ENCODE measurements around the gene ELAPOR1. TPM values are rescaled to one million over a fixed set of nuclear protein-coding genes. Genes with fewer than 3 reads are reported as not detected.

The ELAPOR1 gene, protein sequence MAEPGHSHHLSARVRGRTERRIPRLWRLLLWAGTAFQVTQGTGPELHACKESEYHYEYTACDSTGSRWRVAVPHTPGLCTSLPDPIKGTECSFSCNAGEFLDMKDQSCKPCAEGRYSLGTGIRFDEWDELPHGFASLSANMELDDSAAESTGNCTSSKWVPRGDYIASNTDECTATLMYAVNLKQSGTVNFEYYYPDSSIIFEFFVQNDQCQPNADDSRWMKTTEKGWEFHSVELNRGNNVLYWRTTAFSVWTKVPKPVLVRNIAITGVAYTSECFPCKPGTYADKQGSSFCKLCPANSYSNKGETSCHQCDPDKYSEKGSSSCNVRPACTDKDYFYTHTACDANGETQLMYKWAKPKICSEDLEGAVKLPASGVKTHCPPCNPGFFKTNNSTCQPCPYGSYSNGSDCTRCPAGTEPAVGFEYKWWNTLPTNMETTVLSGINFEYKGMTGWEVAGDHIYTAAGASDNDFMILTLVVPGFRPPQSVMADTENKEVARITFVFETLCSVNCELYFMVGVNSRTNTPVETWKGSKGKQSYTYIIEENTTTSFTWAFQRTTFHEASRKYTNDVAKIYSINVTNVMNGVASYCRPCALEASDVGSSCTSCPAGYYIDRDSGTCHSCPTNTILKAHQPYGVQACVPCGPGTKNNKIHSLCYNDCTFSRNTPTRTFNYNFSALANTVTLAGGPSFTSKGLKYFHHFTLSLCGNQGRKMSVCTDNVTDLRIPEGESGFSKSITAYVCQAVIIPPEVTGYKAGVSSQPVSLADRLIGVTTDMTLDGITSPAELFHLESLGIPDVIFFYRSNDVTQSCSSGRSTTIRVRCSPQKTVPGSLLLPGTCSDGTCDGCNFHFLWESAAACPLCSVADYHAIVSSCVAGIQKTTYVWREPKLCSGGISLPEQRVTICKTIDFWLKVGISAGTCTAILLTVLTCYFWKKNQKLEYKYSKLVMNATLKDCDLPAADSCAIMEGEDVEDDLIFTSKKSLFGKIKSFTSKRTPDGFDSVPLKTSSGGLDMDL
- total RNA-seq = 1 to 10 TPM; 6.3 TPM

DNA sequence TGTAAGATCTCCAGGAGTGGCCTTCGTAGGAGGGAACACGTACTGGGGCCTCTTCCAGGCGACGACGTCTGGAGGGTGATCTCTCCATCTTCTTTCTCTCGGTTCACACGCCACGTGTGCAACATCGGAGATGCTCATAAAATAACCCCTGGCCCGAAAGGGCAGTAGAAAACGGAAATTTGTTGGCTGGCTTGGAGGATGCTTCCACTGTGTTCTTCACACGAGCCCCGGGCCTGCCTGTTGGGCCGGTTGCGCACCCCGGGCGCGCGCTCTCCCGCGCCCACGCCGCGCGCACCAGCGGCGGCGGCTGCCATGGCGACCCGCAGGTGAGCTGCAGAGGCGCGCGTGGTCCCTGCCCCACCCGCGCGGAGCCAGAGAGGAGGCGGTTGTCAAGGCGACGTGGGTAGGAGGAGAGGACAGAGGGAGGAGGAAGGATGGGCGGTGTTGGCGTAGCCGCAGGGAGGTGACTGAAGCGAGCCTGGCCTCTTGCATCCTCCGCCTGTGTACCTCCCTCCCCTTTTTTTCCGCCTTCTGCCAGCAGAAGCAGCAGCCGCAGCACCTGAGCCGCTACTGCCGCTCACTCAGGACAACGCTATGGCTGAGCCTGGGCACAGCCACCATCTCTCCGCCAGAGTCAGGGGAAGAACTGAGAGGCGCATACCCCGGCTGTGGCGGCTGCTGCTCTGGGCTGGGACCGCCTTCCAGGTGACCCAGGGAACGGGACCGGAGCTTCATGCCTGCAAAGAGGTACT lies at the start of gene ELAPOR1:
Gene ELAPOR1 (plus strand): TSS at position 526 of the 752 bp plus-strand sequence. CDS start 69 bp downstream, at position 595.
- no peaks in the 10 kb centered on the region for H3K9me3 Mint-ChIP-seq
- ChIA-PET POLR2A (no interaction called here), CTCF (interaction anchor here (1.0 to 6.1 kb wide), 14 partner anchors 9 to 152 kb away, joined by 3 to 77 read pairs (median 5); no protein-coding TSS in a partner anchor)
- peak within 1 kb of the TSS; percentile 76 for H3K4me3 Mint-ChIP-seq
- peak within 1 kb of the TSS; percentile 81 for H3K27ac Mint-ChIP-seq
- H3K27me3 Mint-ChIP-seq = peaks cover 22% of the 10 kb centered on the region
- no peaks in the 10 kb centered on the region for H3K36me3 Mint-ChIP-seq (ENCODE audit: low read depth)
- DNase-seq = peak; percentile 92
- H3K4me1 Mint-ChIP-seq = peaks cover 30% of the 10 kb centered on the region

DNA sequence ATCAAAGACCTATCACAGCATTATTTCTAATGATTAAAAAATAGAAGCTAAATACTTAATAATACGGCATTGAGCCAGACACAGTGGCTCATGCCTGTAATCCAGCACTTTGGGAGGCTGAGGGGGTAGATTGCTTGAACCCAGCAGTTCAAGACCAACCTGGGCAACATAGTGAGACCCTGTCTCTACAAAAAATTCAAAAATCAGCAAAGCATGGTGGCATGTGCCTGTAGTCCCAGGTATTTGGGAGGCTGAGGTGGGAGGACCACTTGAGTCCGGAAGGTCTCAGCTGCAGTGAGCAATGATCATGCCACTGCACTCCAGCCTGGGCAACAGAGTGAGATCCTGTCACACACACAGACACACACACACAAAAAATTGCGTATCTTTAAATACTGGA lies 48.8 kb upstream of the ELAPOR1 start:
- CTCF ChIA-PET = no interaction called here
- no peaks in the 10 kb centered on the region for H3K27me3 Mint-ChIP-seq
- no peak overlapping the region for H3K4me3 Mint-ChIP-seq
- POLR2A ChIA-PET = no interaction called here
- H3K36me3 Mint-ChIP-seq (ENCODE audit: low read depth) = peaks cover 12% of the 10 kb centered on the region
- DNase-seq = no peak
- H3K9me3 Mint-ChIP-seq = no peaks in the 10 kb centered on the region
- no peaks in the 10 kb centered on the region for H3K4me1 Mint-ChIP-seq
- H3K27ac Mint-ChIP-seq = no peak overlapping the region

DNA sequence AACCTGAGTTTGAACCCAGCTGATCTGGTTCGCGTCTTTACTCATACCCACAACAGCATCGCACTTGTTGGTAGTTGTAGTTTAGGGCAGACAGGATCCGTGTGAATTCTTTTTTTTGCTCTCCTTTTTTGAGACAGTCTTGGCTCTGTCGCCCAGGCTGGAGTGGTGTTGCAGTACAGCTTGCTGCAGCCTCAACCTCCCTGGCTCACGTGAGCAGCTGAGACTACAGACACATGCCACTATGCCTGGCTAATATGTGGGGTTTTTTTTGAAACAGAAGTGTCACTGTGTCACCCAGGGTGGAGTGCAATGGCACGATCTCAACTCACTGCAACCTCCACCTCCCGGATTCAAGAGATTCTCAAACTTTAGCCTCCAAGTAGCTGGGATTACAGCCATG lies 46.0 kb upstream of the ELAPOR1 start:
- Mint-ChIP-seq H3K27ac (no peak overlapping the region), H3K4me3 (no peak overlapping the region), H3K27me3 (no peaks in the 10 kb centered on the region), H3K36me3 (ENCODE audit: low read depth) (peaks cover 10% of the 10 kb centered on the region), H3K9me3 (no peaks in the 10 kb centered on the region), H3K4me1 (no peaks in the 10 kb centered on the region)
- no peak for DNase-seq
- CTCF ChIA-PET = interaction anchor here (0.6 to 2.2 kb wide), 4 partner anchors 9 to 71 kb away, joined by 3 to 9 read pairs (median 4); no protein-coding TSS in a partner anchor
- POLR2A ChIA-PET = no interaction called here

DNA sequence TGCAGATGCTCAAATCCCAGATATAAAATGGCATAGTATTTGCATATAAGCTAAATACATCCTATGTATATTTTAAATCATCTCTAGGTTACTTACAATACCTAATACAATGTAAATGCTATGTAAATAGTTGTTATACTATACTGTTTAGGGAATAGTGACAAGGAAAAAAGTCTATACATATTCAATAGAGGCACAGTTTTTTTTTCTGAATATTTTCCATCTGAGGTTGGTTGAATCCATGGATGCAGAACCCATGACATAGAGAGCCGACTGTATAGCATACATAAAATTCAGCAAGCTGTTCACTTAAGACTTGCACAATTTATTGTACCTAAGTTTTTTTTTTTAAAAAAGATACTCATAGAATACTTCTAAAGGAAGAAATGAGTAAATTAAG lies 44.6 kb upstream of the ELAPOR1 start:
- Mint-ChIP-seq H3K36me3 (ENCODE audit: low read depth) (peaks cover 14% of the 10 kb centered on the region), H3K9me3 (no peaks in the 10 kb centered on the region), H3K27me3 (no peaks in the 10 kb centered on the region), H3K4me3 (no peak overlapping the region), H3K4me1 (peaks cover 2% of the 10 kb centered on the region), H3K27ac (no peak overlapping the region)
- no peak for DNase-seq
- POLR2A ChIA-PET = no interaction called here
- CTCF ChIA-PET = interaction anchor here (0.6 to 1.6 kb wide), 2 partner anchors 9 to 113 kb away, joined by 3 to 4 read pairs; no protein-coding TSS in a partner anchor

DNA sequence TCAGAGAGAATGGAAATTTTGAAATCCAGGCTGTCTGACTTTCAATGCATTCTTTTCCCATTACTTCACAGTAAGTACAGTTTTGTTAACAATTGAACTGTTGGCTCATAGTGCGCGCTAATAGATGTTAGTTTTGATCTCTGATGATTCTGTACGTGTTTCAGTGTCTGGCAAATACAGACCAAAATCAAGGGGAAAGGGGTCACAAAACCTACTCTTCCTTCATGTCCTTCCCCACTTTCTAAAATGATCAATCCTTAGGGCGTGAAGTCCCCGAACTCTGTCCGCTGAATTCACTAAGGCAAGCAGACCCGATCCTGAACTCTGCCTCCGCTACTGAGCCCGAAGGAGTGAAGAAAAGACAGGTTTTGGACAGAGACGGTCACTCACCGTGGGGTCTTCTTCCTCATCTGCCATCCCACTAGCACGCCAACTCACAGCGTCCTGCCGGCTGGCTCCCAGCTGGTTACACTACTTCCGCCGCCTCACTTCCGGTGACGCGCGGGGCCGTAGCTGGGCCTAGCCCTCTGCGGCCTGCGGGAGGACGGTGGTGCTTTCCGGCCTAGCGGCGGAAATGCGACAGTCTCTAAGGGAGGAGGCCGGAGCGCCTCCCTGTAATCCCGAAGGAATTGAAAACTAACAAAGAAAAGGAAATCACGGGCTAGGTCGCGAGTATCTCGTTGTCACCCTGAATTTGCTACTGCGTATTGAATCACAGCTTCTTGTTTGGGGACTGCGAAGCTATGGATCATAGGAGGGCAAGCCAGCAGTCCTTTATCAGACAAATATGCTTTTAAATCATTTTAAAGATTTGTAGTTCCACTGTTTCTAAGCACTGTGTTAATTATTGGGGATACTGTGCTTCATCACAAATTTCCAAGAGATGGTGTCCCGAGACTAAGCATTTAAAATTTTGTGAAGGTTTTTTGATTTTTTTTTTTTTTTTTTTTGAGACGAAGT lies 38.1 kb upstream of the ELAPOR1 start, which contains the start of gene TAF13:
Gene TAF13 (minus strand): TSS at position 473 of the 960 bp plus-strand sequence. CDS start 56 bp downstream, at position 417.
- CTCF ChIA-PET = interaction anchor here (0.6 to 2.7 kb wide), 8 partner anchors 8 to 161 kb away, joined by 3 to 11 read pairs (median 4); a partner anchor contains a TSS
- peaks cover 20% of the 10 kb centered on the region for H3K4me1 Mint-ChIP-seq
- peaks cover 6% of the 10 kb centered on the region for H3K36me3 Mint-ChIP-seq (ENCODE audit: low read depth)
- peak within 1 kb of the TSS; percentile 94 for H3K27ac Mint-ChIP-seq
- H3K9me3 Mint-ChIP-seq = no peaks in the 10 kb centered on the region
- peak within 1 kb of the TSS; percentile 89 for H3K4me3 Mint-ChIP-seq
- no peaks in the 10 kb centered on the region for H3K27me3 Mint-ChIP-seq
- POLR2A ChIA-PET = interaction anchor here (0.8 kb wide), 1 partner anchor 24 kb away, joined by 4 read pairs; no protein-coding TSS in a partner anchor
- DNase-seq = peak; percentile 88

DNA sequence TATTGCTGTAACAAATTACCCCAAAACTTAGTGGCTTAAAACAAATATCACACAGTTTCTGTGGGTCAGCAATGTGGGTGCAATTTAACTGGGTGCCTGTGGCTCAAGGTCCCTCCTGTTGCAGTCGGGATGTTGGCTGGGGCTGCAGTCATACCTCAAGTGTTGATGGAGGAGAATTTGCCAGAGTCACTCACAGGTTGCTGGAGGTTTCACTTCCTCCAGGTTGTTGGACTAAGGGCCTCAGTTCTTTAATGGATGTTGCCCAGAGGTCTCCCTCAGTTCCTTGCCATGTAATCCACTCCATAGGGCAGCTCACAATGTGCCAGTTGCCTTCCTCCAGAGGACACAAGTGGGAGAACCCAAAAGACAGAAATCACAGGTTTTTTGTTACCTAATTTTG lies 35.6 kb upstream of the ELAPOR1 start:
- Mint-ChIP-seq H3K4me3 (no peak overlapping the region), H3K4me1 (peaks cover 20% of the 10 kb centered on the region), H3K27me3 (no peaks in the 10 kb centered on the region), H3K27ac (no peak overlapping the region), H3K9me3 (no peaks in the 10 kb centered on the region), H3K36me3 (ENCODE audit: low read depth) (peaks cover 4% of the 10 kb centered on the region)
- ChIA-PET POLR2A (interaction anchor here (0.7 kb wide), 1 partner anchor 14 kb away, joined by 3 read pairs; no protein-coding TSS in a partner anchor), CTCF (interaction anchor here (1.1 to 1.3 kb wide), 2 partner anchors 12 to 35 kb away, joined by 3 to 5 read pairs; partner anchors contain the start of genes ELAPOR1 and TMEM167B)
- no peak for DNase-seq

DNA sequence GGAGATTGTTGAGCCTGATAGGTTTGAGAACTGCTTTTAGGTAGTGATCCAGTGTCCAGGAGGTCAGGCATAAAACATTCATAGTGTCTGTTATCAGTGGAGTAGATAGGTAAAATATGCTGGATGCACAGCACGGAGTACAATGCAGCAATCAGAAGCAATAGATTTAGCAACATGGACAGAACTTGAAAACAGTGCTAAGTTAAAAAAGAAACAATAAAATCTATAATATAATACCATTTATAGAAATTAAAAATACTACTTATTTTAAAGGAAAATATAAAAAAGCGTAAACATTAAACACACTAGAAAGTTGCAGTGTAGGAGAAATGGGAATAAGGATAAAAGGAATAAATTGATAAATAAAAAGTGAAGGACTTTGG lies 34.7 kb upstream of the ELAPOR1 start:
- no peak for DNase-seq
- ChIA-PET CTCF (interaction anchor here (1.1 kb wide), 1 partner anchor 11 kb away, joined by 3 read pairs; the partner anchor contains the start of gene TMEM167B), POLR2A (no interaction called here)
- H3K36me3 Mint-ChIP-seq (ENCODE audit: low read depth) = peaks cover 1% of the 10 kb centered on the region
- no peak overlapping the region for H3K27ac Mint-ChIP-seq
- H3K4me1 Mint-ChIP-seq = peaks cover 18% of the 10 kb centered on the region
- H3K27me3 Mint-ChIP-seq = no peaks in the 10 kb centered on the region
- H3K4me3 Mint-ChIP-seq = no peak overlapping the region
- H3K9me3 Mint-ChIP-seq = no peaks in the 10 kb centered on the region

DNA sequence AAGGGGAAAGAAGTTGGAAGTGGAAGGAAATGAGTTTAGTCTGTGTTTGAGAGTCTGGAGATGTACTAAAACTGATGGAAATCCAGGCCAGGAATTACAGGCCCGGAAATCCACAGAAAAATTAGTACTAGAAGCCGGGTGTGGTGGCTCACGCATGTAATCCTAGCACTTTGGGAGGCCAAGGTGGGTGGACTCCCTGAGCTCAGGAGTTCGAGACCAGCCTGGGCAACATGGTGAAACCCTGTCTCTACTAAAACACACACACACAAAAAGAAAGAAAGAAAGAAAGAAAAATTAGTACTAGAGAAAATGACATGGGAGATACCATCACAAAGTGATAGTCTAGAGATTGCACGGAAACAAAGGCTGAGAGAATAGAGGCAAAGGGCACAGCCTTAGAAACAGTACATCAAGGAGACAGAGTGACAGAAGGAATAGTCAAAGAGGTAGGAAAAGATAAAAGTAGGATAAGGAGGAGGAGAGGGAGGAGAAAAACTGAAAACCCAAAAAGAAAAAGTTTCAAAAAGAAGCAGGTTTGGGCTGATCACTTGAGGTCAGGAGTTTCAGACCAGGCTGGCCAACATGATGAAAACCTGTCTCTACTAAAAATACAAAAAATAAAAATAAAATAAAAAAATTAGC lies 33.4 kb upstream of the ELAPOR1 start:
- H3K27me3 Mint-ChIP-seq = no peaks in the 10 kb centered on the region
- POLR2A ChIA-PET = interaction anchor here (0.7 kb wide), 1 partner anchor 410 kb away, joined by 3 read pairs; no protein-coding TSS in a partner anchor
- H3K9me3 Mint-ChIP-seq = no peaks in the 10 kb centered on the region
- H3K4me3 Mint-ChIP-seq = no peak overlapping the region
- peaks cover 16% of the 10 kb centered on the region for H3K4me1 Mint-ChIP-seq
- H3K27ac Mint-ChIP-seq = no peak overlapping the region
- H3K36me3 Mint-ChIP-seq (ENCODE audit: low read depth) = no peaks in the 10 kb centered on the region
- no peak for DNase-seq
- CTCF ChIA-PET = no interaction called here

DNA sequence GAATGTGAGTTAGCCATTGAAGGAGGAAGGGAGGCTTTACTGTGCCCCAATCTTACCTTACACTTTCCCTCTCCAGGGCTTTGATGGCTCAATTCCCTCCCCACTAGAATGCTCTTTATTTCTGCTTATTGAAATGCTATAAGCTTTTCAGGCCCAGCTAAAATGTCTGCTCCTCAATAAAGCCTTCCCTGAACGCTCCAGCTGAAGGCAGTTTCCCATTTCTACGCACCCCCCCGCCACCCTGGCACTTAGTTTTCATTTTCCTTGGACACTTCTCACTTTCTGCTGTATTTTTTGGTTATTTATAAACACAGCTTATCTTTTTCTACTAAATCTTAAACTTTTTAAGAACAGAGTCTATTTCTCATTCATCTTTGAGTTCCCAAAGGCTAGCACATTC lies 30.4 kb upstream of the ELAPOR1 start:
- Mint-ChIP-seq H3K27me3 (no peaks in the 10 kb centered on the region), H3K4me3 (no peak overlapping the region), H3K36me3 (ENCODE audit: low read depth) (no peaks in the 10 kb centered on the region), H3K27ac (no peak overlapping the region), H3K4me1 (peaks cover 7% of the 10 kb centered on the region), H3K9me3 (no peaks in the 10 kb centered on the region)
- DNase-seq = no peak
- ChIA-PET POLR2A (interaction anchor here (0.5 kb wide), 1 partner anchor 463 kb away, joined by 3 read pairs; no protein-coding TSS in a partner anchor), CTCF (interaction anchor here (0.5 to 5.2 kb wide), 5 partner anchors 8 to 129 kb away, joined by 3 to 18 read pairs (median 3); no protein-coding TSS in a partner anchor)

DNA sequence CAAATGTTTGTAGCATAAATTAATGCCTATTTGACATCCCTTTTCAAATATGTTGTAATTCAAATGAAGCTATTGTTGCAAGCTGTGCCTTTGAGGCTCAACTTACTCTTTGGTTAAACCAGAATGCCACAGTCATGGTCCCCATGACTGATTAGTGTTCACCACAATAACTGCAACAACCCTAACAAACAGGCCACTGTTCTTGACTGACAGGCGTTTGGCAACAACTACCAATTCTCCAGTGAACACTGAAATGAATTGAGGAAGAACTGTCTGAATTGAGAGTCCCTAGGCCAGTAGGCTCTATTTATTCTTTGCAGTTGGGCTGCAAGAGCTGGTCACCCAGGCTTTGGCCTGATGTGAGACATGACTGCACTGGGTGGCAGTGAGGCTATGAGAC lies 30.0 kb upstream of the ELAPOR1 start:
- POLR2A ChIA-PET = no interaction called here
- CTCF ChIA-PET = interaction anchor here (1.0 to 5.2 kb wide), 4 partner anchors 8 to 16 kb away, joined by 3 to 18 read pairs (median 4); no protein-coding TSS in a partner anchor
- H3K9me3 Mint-ChIP-seq = no peaks in the 10 kb centered on the region

More for the DNA sequence above, 30.0 kb upstream of the ELAPOR1 start:
- peaks cover 7% of the 10 kb centered on the region for H3K4me1 Mint-ChIP-seq
- H3K4me3 Mint-ChIP-seq = no peak overlapping the region
- H3K36me3 Mint-ChIP-seq (ENCODE audit: low read depth) = no peaks in the 10 kb centered on the region
- H3K27me3 Mint-ChIP-seq = no peaks in the 10 kb centered on the region
- no peak overlapping the region for H3K27ac Mint-ChIP-seq
- DNase-seq = no peak
